Hepatocyte (in vitro differentiated cells): ENCODE data around the gene LDLRAD4.

Experiments used
- CTCF ChIP-seq: fragments of 200-600 bp; sonication (generic); IDR thresholded peaks from 2 replicates; pipeline ENCODE4 v1.5.1; 2016; ENCODE audit warnings: antibody characterized with exemption, mild to moderate bottlenecking; ENCODE audit not compliant: poor library complexity
- EZH2 ChIP-seq: fragments of 200-600 bp; sonication (generic); IDR thresholded peaks from 2 replicates; pipeline ENCODE4 v1.6.1; 2016; ENCODE audit warnings: antibody characterized with exemption, mild to moderate bottlenecking, borderline replicate concordance
- EZH2phosphoT487 ChIP-seq: fragments of 200-600 bp; sonication (generic); IDR thresholded peaks from one replicate; pipeline ENCODE4 v1.6.1; 2018; ENCODE audit warnings: antibody characterized with exemption, mild to moderate bottlenecking, low read depth, moderate library complexity; ENCODE audit not compliant: unreplicated experiment, severe bottlenecking

- no peak for TF ChIP-seq CTCF
- no peak for TF ChIP-seq EZH2phosphoT487
- TF ChIP-seq EZH2, result no peak
These were observed 182.2 kb downstream of the LDLRAD4 start for GRCh38 chr18:13400636-13401315.
